Stomach (tissue), 9 donors: ENCODE results near the gene AUTS2. TPM values are rescaled to one million over a fixed set of nuclear protein-coding genes. Genes with fewer than 3 reads are reported as not detected.

Experiments
- DNase-seq, 2 donors: peaks; one replicate each; pipeline versions ENCODE4 v3.0.0 to v3.0.0-alpha.2; 2013 to 2019
- H3K27ac ChIP-seq, 5 donors: fragments of 200-600 bp in 4 of 5; sonication (generic) in 4 of 5; one replicate each; pipeline ENCODE4 v1.5.1; 2013 to 2019; ENCODE audit warnings: mild to moderate bottlenecking in 1 of 5, moderate library complexity in 1 of 5
- H3K27me3 ChIP-seq, 3 donors: fragments of 200-600 bp; sonication (generic); one replicate each; pipeline ENCODE4 v1.5.1; 2017 to 2019; ENCODE audit warnings: mixed run types in 1 of 3
- H3K36me3 ChIP-seq, 4 donors: fragments of 200-600 bp; sonication (generic); 1 replicate in 3 of 4; 2 replicates in 1 of 4; pipeline ENCODE4 v1.5.1; 2016 to 2019
- H3K4me1 ChIP-seq, 4 donors: fragments of 200-600 bp; sonication (generic); one replicate each; pipeline ENCODE4 v1.5.1; 2016 to 2019
- H3K4me3 ChIP-seq, 4 donors: fragments of 200-600 bp; sonication (generic) in 3 of 4; one replicate each; pipeline ENCODE4 v1.5.1; 2016 to 2019; ENCODE audit warnings: mild to moderate bottlenecking in 1 of 4
- H3K9me3 ChIP-seq, 4 donors: fragments of 200-600 bp; sonication (generic); one replicate each; pipeline ENCODE4 v1.5.1; 2016 to 2019
- EP300 ChIP-seq: sonication (generic); formaldehyde crosslinking; IDR thresholded peaks from one replicate; pipeline ENCODE4 v1.6.1; 2017; ENCODE audit warnings: antibody characterized with exemption
- POLR2A ChIP-seq, 4 donors: fragments of 450-650 bp; IDR thresholded peaks; one replicate each; pipeline ENCODE4 v1.6.1; 2016; ENCODE audit warnings: antibody characterized with exemption in 4 of 4, control low read depth in 2 of 4, mild to moderate bottlenecking in 1 of 4, moderate library complexity in 1 of 4
- POLR2AphosphoS5 ChIP-seq, 3 donors: sonication (generic); formaldehyde crosslinking; IDR thresholded peaks; one replicate each; pipeline ENCODE4 v1.6.1; 2016; ENCODE audit warnings: antibody characterized with exemption in 3 of 3
- WGBS, 5 donors: extraction: QIAGEN DNeasy Blood & Tissue Kit in 3 of 5; methylation state at CpG; one replicate each; pipeline versions ENCODE4 v1.1.5 to v1.1.7; 2013 to 2018; 5-methylcytosine and 5-hydroxymethylcytosine counted together
- intact Hi-C: fragments of 100-400 bp; cut with DNase I; formaldehyde crosslinking; loops from one replicate; pipeline ENCODE4 v1.15.1; 2023; ENCODE audit warnings: low total_unique reads
- polyA plus RNA-seq, 3 donors: library from polyadenylated mRNA; stranded (reverse); fragments of 200-250 nt; gene quantifications; one replicate each; pipeline ENCODE4 v1.2.3, GENCODE V29; 2013
- total RNA-seq, 5 donors: library from RNA; depleted of rRNA; stranded (reverse); fragments of >200 nt; gene quantifications; one replicate each; pipeline versions ENCODE4 v1.1.0 to v1.2.3, GENCODE V29; 2014 to 2016
- TF ChIP-seq, protein P1 (sequence below), 7 experiments: fragments of 450-650 bp in 4 of 7; fragments of 200-600 bp in 3 of 7; sonication (generic) in 3 of 7; IDR thresholded peaks; one replicate each; pipeline ENCODE4 v1.5.1; 2016 to 2019; ENCODE audit warnings: antibody characterized with exemption in 7 of 7, control low read depth in 2 of 7, mild to moderate bottlenecking in 1 of 7
- donor health status: healthy with polysubstance abuse.
- donor health status: Bipolar disorder and iron deficiency.
- donor health status: healthy.

Gene AUTS2
- total and polyA plus RNA-seq, 8 donors = 3.8 to 90.3 (median 38.1) TPM

DNA sequence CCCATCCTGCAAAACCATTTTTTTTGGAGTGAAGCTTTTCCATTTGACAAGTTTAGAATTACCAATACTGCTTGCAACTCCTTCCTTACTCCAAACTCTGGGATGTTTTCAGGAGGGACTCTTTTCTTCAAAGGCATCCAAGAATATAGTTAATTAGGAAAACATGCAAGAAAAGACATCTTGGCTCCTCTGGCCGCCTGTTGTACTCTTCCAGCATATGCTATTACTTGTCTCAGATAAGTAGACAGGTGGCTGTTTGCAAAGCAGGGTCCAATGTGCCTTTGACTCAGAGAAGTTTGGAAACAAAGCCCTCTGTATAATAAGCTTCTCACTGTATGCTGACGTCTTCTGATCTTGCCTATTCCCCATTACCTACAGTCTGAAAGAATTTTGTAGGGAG, 746.5 kb downstream of the AUTS2 start:
- Histone ChIP-seq H3K27ac (no peak overlapping the region), H3K4me3 (no peak overlapping the region), H3K9me3 (no peaks in the 10 kb centered on the region), H3K4me1 (no peaks in the 10 kb centered on the region), H3K36me3 (no peaks in the 10 kb centered on the region), H3K27me3 (no peaks in the 10 kb centered on the region)
- DNase-seq = no peak
- TF ChIP-seq POLR2AphosphoS5 (IDR thresholded peaks at IDR 0.05) (no peak), EP300 (no peak), POLR2A (IDR thresholded peaks at IDR 0.05) (no peak)
- TF ChIP-seq, protein P1, sequence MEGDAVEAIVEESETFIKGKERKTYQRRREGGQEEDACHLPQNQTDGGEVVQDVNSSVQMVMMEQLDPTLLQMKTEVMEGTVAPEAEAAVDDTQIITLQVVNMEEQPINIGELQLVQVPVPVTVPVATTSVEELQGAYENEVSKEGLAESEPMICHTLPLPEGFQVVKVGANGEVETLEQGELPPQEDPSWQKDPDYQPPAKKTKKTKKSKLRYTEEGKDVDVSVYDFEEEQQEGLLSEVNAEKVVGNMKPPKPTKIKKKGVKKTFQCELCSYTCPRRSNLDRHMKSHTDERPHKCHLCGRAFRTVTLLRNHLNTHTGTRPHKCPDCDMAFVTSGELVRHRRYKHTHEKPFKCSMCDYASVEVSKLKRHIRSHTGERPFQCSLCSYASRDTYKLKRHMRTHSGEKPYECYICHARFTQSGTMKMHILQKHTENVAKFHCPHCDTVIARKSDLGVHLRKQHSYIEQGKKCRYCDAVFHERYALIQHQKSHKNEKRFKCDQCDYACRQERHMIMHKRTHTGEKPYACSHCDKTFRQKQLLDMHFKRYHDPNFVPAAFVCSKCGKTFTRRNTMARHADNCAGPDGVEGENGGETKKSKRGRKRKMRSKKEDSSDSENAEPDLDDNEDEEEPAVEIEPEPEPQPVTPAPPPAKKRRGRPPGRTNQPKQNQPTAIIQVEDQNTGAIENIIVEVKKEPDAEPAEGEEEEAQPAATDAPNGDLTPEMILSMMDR (IDR thresholded peaks at IDR 0.05) = no peak
- WGBS, 5 donors = 70 to 91% (median 77%) methylated on average over 2 of the region's 2 CpGs
- intact Hi-C loops = no loop called here

DNA sequence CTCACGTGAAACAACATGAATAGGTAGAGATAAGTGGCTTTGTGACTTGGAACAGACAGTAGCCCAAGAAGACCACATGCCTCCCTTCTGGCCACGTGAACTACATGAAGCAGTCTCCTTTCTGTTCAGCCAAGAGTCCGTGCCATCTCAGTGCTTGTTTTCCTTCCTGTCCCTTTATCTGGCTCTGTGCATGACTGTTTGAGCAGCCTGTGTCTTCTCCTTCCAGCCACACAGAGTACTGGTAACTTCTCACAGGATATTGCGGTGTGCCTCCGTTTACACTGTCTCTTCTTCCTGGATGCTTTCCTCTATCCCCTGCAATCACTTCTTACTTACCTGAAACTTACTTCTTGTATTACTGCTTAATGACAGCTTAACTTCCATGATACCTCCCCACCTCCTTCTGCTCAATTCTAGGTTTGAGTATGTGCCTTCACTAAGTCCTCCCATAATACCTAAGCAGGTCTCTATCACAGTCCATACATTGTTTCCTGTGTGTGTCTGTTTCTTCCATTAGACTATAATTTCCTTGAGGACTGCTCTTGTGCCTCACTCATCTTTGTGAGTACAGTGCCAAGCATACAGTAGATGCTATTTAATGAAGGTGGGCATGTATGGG, 748.7 kb downstream of the AUTS2 start:
- 83 to 91% (median 88%) methylated on average over 5 of the region's 5 CpGs for WGBS, 5 donors
- Histone ChIP-seq H3K27ac (no peak overlapping the region), H3K4me3 (no peak overlapping the region), H3K36me3 (no peaks in the 10 kb centered on the region), H3K27me3 (no peaks in the 10 kb centered on the region), H3K4me1 (no peaks in the 10 kb centered on the region), H3K9me3 (no peaks in the 10 kb centered on the region)
- DNase-seq = no peak
- TF ChIP-seq POLR2AphosphoS5 (IDR thresholded peaks at IDR 0.05) (no peak), POLR2A (IDR thresholded peaks at IDR 0.05) (no peak), EP300 (no peak)
- TF ChIP-seq, protein P1 (IDR thresholded peaks at IDR 0.05) = no peak
- intact Hi-C loops = no loop called here

DNA sequence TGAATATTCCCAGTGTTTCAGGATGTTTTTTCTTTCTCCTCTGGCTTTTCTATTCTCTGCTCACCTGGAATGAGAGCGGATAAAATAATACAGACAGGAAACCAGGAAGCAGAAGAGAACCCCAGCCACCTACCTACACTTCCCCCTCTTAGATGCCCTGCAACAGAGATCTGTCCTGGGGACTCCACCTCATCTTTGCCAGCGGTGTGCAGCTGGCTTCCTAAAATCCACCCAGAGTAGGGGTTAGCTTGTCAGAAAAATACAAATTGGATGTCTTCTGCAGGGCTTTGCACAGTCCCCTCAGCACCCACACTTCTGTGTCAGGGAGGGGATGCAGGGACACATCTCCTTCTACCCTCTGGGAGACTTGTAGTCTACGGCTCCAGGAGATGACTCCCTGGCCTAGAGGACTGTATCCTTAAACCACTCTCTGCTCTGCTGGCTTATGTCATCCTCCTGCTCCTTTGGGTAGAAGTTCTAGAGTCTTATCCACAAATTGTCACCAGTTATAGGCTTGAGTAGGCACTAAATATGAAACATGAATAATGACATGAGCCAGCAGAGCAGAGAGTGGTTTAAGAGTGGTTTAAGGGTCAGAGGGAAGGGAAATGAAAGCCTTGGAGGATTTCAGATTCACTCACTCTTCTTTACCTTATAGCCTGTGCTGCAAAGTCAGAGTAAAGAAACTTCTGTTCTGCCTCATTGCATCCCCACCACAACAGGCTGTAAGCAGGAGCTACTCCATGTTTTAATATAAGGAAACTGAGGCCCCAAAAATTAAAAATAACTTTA, 749.4 kb downstream of the AUTS2 start:
- TF ChIP-seq, protein P1 (IDR thresholded peaks at IDR 0.05) = no peak
- TF ChIP-seq POLR2AphosphoS5 (IDR thresholded peaks at IDR 0.05) (no peak), POLR2A (IDR thresholded peaks at IDR 0.05) (no peak), EP300 (no peak)
- no peaks in the 10 kb centered on the region for H3K27me3 ChIP-seq
- no peak for DNase-seq
- H3K36me3 ChIP-seq = no peaks in the 10 kb centered on the region
- peaks cover 0 to 3% (median 0%) of the 10 kb centered on the region in 4 donors for H3K4me1 ChIP-seq
- no peak overlapping the region for H3K4me3 ChIP-seq
- no peaks in the 10 kb centered on the region for H3K9me3 ChIP-seq
- no peak overlapping the region for H3K27ac ChIP-seq
- intact Hi-C loops = no loop called here
- 88 to 94% (median 93%) methylated on average over 3 of the region's 3 CpGs for WGBS, 5 donors

DNA sequence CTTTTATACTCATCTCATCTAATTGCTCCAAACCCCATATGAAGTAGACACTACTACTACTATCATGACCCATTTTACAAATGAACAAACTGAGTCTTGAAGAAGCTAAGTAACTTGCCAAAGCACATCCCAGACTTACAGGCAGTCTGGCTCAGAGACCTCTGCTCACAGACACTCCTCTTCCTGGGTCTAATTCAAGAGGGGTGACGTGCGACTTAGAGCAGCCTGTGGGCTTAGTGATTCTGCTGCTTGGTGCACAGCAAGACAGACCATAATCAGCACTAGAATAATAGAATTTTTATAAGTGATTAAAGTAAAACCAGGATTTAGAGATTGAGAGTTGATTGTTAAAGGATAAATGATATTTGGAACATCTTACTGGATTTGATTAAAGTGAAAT, 750.8 kb downstream of the AUTS2 start:
- H3K27me3 ChIP-seq = no peaks in the 10 kb centered on the region
- H3K27ac ChIP-seq = no peak overlapping the region
- DNase-seq = no peak
- WGBS, 5 donors = 82 to 99% (median 89%) methylated on average over 2 of the region's 2 CpGs
- no peaks in the 10 kb centered on the region for H3K9me3 ChIP-seq
- TF ChIP-seq, protein P1 (IDR thresholded peaks at IDR 0.05) = no peak
- TF ChIP-seq POLR2A (IDR thresholded peaks at IDR 0.05) = no peak
- no peak for TF ChIP-seq POLR2AphosphoS5 (IDR thresholded peaks at IDR 0.05)
- no peak for TF ChIP-seq EP300
- H3K4me3 ChIP-seq = no peak overlapping the region
- H3K4me1 ChIP-seq = peaks cover 0 to 15% (median 0%) of the 10 kb centered on the region in 4 donors
- H3K36me3 ChIP-seq = no peaks in the 10 kb centered on the region
- intact Hi-C loops = no loop called here
